HepG2 (cell line): ENCODE measurements around the gene PDPK1. TPM values are rescaled to one million over a fixed set of nuclear protein-coding genes. Genes with fewer than 3 reads are reported as not detected.

Experiments used
- CCDC6 ChIP-seq: sonication (generic); formaldehyde crosslinking; IDR thresholded peaks from 2 replicates; pipeline ENCODE4 v1.8.1; 2022; ENCODE audit warnings: mild to moderate bottlenecking, missing genetic modification reagents, moderate library complexity
- GATAD1 ChIP-seq: IDR thresholded peaks from 2 replicates; pipeline ENCODE4 v1.6.1; 2016; ENCODE audit warnings: missing genetic modification reagents, missing compliant biosample characterization
- IRF9 ChIP-seq: sonication (generic); formaldehyde crosslinking; IDR thresholded peaks from 2 replicates; pipeline ENCODE4 v1.8.0; 2022; ENCODE audit warnings: missing genetic modification reagents, mild to moderate bottlenecking, borderline replicate concordance
- MBNL3 ChIP-seq: fragments of 250-450 bp; sonication (Bioruptor Pico); conservative IDR thresholded peaks from 2 replicates; pipeline ENCODE4 v1.8.0; 2022; ENCODE audit warnings: mild to moderate bottlenecking, inconsistent platforms
- MIER3 ChIP-seq: IDR thresholded peaks from 2 replicates; pipeline ENCODE4 v1.6.1; 2016; ENCODE audit warnings: missing compliant biosample characterization, borderline replicate concordance
- MYC ChIP-seq: sonication (generic); formaldehyde crosslinking; IDR thresholded peaks from 2 replicates; pipeline ENCODE4 v1.9.0; 2021; ENCODE audit warnings: missing genetic modification reagents, borderline replicate concordance
- PHF21A ChIP-seq: sonication (generic); formaldehyde crosslinking; IDR thresholded peaks from 2 replicates; pipeline ENCODE4 v1.5.0; 2020; ENCODE audit warnings: mild to moderate bottlenecking, missing genetic modification reagents
- SOX5 ChIP-seq: IDR thresholded peaks from 2 replicates; pipeline ENCODE4 v1.6.1; 2016; ENCODE audit warnings: borderline replicate concordance
- SRF ChIP-seq: IDR thresholded peaks from 2 replicates; pipeline ENCODE4 v1.6.1; 2011; ENCODE audit warnings: mild to moderate bottlenecking, low read depth, low read length, moderate library complexity
- SRSF4 ChIP-seq: fragments of 200-400 bp; formaldehyde crosslinking; IDR thresholded peaks from one replicate; pipeline ENCODE4 v1.6.1; 2018; ENCODE audit warnings: mild to moderate bottlenecking, low read depth, low read length, moderate library complexity; ENCODE audit not compliant: poor library complexity, severe bottlenecking
- ZBTB37 ChIP-seq: sonication (generic); formaldehyde crosslinking; IDR thresholded peaks from 2 replicates; pipeline ENCODE4 v1.4.0; 2020; ENCODE audit warnings: mild to moderate bottlenecking, missing genetic modification reagents
- ZBTB42 ChIP-seq: sonication (generic); formaldehyde crosslinking; IDR thresholded peaks from 2 replicates; pipeline ENCODE4 v1.5.0; 2020; ENCODE audit warnings: mild to moderate bottlenecking, missing genetic modification reagents
- ZGPAT ChIP-seq: IDR thresholded peaks from 2 replicates; pipeline ENCODE4 v1.6.1; 2016; ENCODE audit warnings: mild to moderate bottlenecking
- ZMAT5 ChIP-seq: sonication (generic); formaldehyde crosslinking; IDR thresholded peaks from 2 replicates; pipeline ENCODE4 v1.5.0; 2020; ENCODE audit warnings: mild to moderate bottlenecking, low read depth, missing genetic modification reagents, borderline replicate concordance
- ZNF160 ChIP-seq: sonication (generic); formaldehyde crosslinking; IDR thresholded peaks from 2 replicates; pipeline ENCODE4 v1.8.0; 2022; ENCODE audit warnings: mild to moderate bottlenecking, inconsistent platforms, missing genetic modification reagents
- ZNF547 ChIP-seq: sonication (generic); formaldehyde crosslinking; IDR thresholded peaks from 2 replicates; pipeline ENCODE4 v1.5.1; 2020; ENCODE audit warnings: mild to moderate bottlenecking, missing genetic modification reagents
- ZNF574 ChIP-seq: sonication (generic); formaldehyde crosslinking; IDR thresholded peaks from 2 replicates; pipeline ENCODE4 v1.4.0; 2020; ENCODE audit warnings: missing genetic modification reagents
- ZNF777 ChIP-seq: sonication (generic); formaldehyde crosslinking; IDR thresholded peaks from 2 replicates; pipeline ENCODE4 v1.4.0; 2020; ENCODE audit warnings: missing genetic modification reagents
- ZSCAN21 ChIP-seq: sonication (generic); formaldehyde crosslinking; IDR thresholded peaks from 2 replicates; pipeline ENCODE4 v1.8.0; 2022; ENCODE audit warnings: mild to moderate bottlenecking, missing genetic modification reagents, moderate library complexity, borderline replicate concordance
- polyA plus RNA-seq, 8 experiments: library from polyadenylated mRNA; depleted of rRNA in 3 of 8; stranded (reverse) in 7 of 8; unstranded in 1 of 8; fragments of >200 nt; fragmentation: Illumina TruSeq in 4 of 8; extraction: Trizol in 4 of 8; gene quantifications; 2 replicates each; pipeline versions ENCODE4 v1.2.1 to v1.2.3, GENCODE V29; 2011 to 2016; ENCODE audit warnings: low read depth in 4 of 8, missing spikeins in 1 of 8, mixed read lengths in 1 of 8; ENCODE audit not compliant: insufficient read depth in 1 of 8
- total RNA-seq, 5 experiments: library from RNA; depleted of rRNA; stranded (reverse); fragments of >200 nt; fragmentation: Illumina TruSeq; extraction: Trizol; gene quantifications; 2 replicates each; pipeline ENCODE4 v1.2.3, GENCODE V29; 2016; ENCODE audit warnings: low read depth in 1 of 5
- TF ChIP-seq, protein P1 (sequence below): sonication (generic); formaldehyde crosslinking; IDR thresholded peaks from 2 replicates; pipeline ENCODE4 v1.8.1; 2023; ENCODE audit warnings: mild to moderate bottlenecking, moderate library complexity, missing genetic modification reagents

PDPK1 gene
- total and polyA plus RNA-seq, 2 of the 13 experiments (the other 11 are each of a cell fraction or from before 2014, with no cell fraction given), result 59.6 to 129 TPM

DNA sequence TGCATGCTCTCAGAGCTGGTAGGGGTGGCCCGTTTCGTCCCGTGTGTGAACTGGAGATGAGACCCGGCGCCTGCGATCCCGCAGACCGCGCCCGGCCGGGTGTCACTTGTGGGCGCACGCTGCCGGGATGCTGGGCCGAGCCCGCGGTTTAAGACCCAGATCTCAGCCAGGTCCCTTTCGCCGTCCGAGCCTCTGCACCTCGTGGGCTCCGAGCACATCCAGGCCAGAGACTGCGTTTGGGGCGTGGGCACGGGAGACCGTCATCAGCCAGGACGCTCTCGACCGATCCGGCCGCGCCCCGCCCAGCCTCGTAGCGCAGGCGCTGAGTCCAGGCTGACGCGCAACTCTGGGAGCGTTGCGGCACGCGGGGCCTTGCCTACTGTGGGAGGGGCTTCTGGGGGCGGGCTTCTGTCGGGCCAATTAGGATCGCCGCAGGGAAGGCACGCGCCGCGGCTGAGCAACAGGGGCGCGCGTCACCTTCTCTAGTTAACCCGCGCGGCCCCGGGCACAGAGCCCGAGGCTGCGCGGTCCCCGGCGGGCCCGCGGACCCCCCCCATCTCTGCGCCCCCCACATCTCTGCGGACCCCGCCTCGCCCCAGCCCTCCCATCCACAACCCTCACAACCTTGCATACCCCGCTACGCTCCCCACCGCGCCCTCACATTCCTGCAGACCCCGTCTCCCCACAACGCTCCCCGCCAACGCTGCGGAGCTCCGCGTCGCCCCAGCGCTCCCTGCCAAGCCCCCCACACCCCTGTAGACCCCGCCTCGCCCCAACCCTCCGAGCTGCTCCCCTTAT, 5.9 kb upstream of the PDPK1 start (continued):
- TF ChIP-seq MBNL3 (CRISPR knock-in tag), result no peak
- TF ChIP-seq ZNF547 (CRISPR knock-in tag), result peak; percentile 85
- 0 out of 2 replicates have a peak, but pooled peaks have one; percentile 67 for TF ChIP-seq ZNF160 (CRISPR knock-in tag)
- TF ChIP-seq MYC, result peak; percentile 85
- TF ChIP-seq, protein P1, sequence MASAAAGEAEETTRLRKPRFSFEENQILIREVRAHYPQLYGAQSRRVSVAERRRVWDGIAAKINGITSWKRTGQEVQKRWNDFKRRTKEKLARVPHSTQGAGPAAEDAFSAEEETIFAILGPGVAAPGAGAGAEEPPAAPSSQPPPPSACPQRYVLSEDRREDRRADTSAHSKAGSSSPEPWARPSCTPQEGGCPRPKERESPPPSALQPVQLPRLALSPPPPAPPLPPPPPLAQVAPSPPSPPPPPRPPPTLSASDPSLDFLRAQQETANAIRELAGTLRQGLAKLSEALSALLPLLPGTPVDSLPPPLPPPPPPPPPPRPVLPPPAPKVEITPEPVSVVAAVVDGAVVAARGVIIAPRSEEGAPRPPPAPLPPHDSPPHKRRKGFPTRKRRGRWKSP (CRISPR knock-in tag), result peak; percentile 99
- peak; percentile 74 for TF ChIP-seq ZNF574
- TF ChIP-seq CCDC6 (CRISPR knock-in tag), result peak; percentile 68; the same call in 1 of the 2 replicates
- peak; percentile 68 for TF ChIP-seq GATAD1 (CRISPR knock-in tag)
- TF ChIP-seq MIER3, result peak; percentile 57; the same call in 1 of the 2 replicates
- peak; percentile 45; the same call in 1 of the 2 replicates for TF ChIP-seq ZNF777
- peak; percentile 65; the same call in 1 of the 2 replicates for TF ChIP-seq ZSCAN21
- no peak for TF ChIP-seq PHF21A (CRISPR knock-in tag)
- 0 out of 2 replicates have a peak, but pooled peaks have one; percentile 10 for TF ChIP-seq SRF
- no peak for TF ChIP-seq ZMAT5 (CRISPR knock-in tag)
- no peak for TF ChIP-seq ZBTB42 (CRISPR knock-in tag)
- TF ChIP-seq ZGPAT (CRISPR knock-in tag), result peak; percentile 77
- peak; percentile 20; the same call in 1 of the 2 replicates for TF ChIP-seq IRF9
- TF ChIP-seq SOX5 (CRISPR knock-in tag), result peak; percentile 68; the same call in 1 of the 2 replicates
- TF ChIP-seq SRSF4, result no peak
- TF ChIP-seq ZBTB37, result no peak
